ENCODE measurements around the gene ARHGAP15.

ARHGAP15 gene

GRCh38 chr2:143347901-143348414 lies 218.7 kb downstream of the ARHGAP15 start:
- Histone ChIP-seq H3K9ac (ENCODE audit: low read depth, low read length, poor library complexity) (no peak overlapping the region), H2BK15ac (ENCODE audit: low read length) (no peak overlapping the region), H2BK5ac (ENCODE audit: low read length) (no peak overlapping the region), H2AK5ac (ENCODE audit: low read depth, low read length) (no peak overlapping the region), H4K91ac (ENCODE audit: low read depth, low read length, poor library complexity) (no peak overlapping the region), H3K4me2 (ENCODE audit: insufficient read depth, low read length, poor library complexity, severe bottlenecking) (no peak overlapping the region), H3K27me3 (ENCODE audit: control insufficient read depth in 3 of 3, insufficient read depth in 3 of 3, low read depth in 1 of 3, low read length in 3 of 3) (no peaks in the 10 kb centered on the region), H2BK120ac (ENCODE audit: low read depth, low read length) (no peak overlapping the region), H3K36me3 (replicated peaks in 1 of 2; ENCODE audit: control insufficient read depth in 2 of 2, insufficient read depth in 2 of 2, low read length in 2 of 2) (no peaks in the 10 kb centered on the region), H3K9me3 (replicated peaks in 1 of 2; ENCODE audit: control insufficient read depth in 2 of 2, insufficient read depth in 1 of 2, low read depth in 1 of 2, low read length in 2 of 2) (no peaks in the 10 kb centered on the region), H3K4ac (ENCODE audit: low read length) (no peak overlapping the region), H2BK12ac (ENCODE audit: low read length) (no peak overlapping the region), H3K4me3 (ENCODE audit: low read length in 2 of 2) (no peak overlapping the region), H4K8ac (ENCODE audit: low read depth, low read length) (no peak overlapping the region), H3K14ac (ENCODE audit: low read length) (no peak overlapping the region), H3K18ac (ENCODE audit: low read length) (no peak overlapping the region), H3K27ac (replicated peaks; ENCODE audit: low read length) (no peak overlapping the region), H3K79me1 (ENCODE audit: low read depth, low read length) (no peaks in the 10 kb centered on the region), H3K4me1 (ENCODE audit: control insufficient read depth in 2 of 2, insufficient read depth in 1 of 2, low read depth in 1 of 2, low read length in 2 of 2) (no peaks in the 10 kb centered on the region), H2AFZ (ENCODE audit: low read length) (no peak overlapping the region), H3K23ac (ENCODE audit: low read depth, low read length, poor library complexity) (no peak overlapping the region)
- DNase-seq (ENCODE audit: low spot score): no peak
- WGBS, 2 donors (ENCODE audit: extremely low coverage in 2 of 2, insufficient read length in 2 of 2, insufficient replicate concordance in 1 of 2): no CpG with 5 or more reads among the region's 4 CpGs

- Histone ChIP-seq H4K8ac (ENCODE audit: low read depth, low read length) (no peak overlapping the region), H2BK15ac (ENCODE audit: low read length) (no peak overlapping the region), H3K18ac (ENCODE audit: low read length) (no peak overlapping the region), H3K27ac (replicated peaks; ENCODE audit: low read length) (no peak overlapping the region), H3K4me3 (ENCODE audit: low read length in 2 of 2) (no peak overlapping the region), H3K79me1 (ENCODE audit: low read depth, low read length) (no peaks in the 10 kb centered on the region), H3K4me2 (ENCODE audit: insufficient read depth, low read length, poor library complexity, severe bottlenecking) (no peak overlapping the region), H3K4ac (ENCODE audit: low read length) (no peak overlapping the region), H3K23ac (ENCODE audit: low read depth, low read length, poor library complexity) (no peak overlapping the region), H2BK120ac (ENCODE audit: low read depth, low read length) (no peak overlapping the region), H4K91ac (ENCODE audit: low read depth, low read length, poor library complexity) (no peak overlapping the region), H2AK5ac (ENCODE audit: low read depth, low read length) (no peak overlapping the region), H3K27me3 (ENCODE audit: control insufficient read depth in 3 of 3, insufficient read depth in 3 of 3, low read depth in 1 of 3, low read length in 3 of 3) (no peaks in the 10 kb centered on the region), H3K36me3 (replicated peaks in 1 of 2; ENCODE audit: control insufficient read depth in 2 of 2, insufficient read depth in 2 of 2, low read length in 2 of 2) (no peaks in the 10 kb centered on the region), H3K14ac (ENCODE audit: low read length) (no peak overlapping the region), H3K9ac (ENCODE audit: low read depth, low read length, poor library complexity) (no peak overlapping the region), H3K9me3 (replicated peaks in 1 of 2; ENCODE audit: control insufficient read depth in 2 of 2, insufficient read depth in 1 of 2, low read depth in 1 of 2, low read length in 2 of 2) (no peaks in the 10 kb centered on the region), H2AFZ (ENCODE audit: low read length) (peak overlapping the region; percentile 43), H2BK5ac (ENCODE audit: low read length) (no peak overlapping the region), H2BK12ac (ENCODE audit: low read length) (no peak overlapping the region), H3K4me1 (ENCODE audit: control insufficient read depth in 2 of 2, insufficient read depth in 1 of 2, low read depth in 1 of 2, low read length in 2 of 2) (no peaks in the 10 kb centered on the region)
- WGBS, 2 donors (ENCODE audit: extremely low coverage in 2 of 2, insufficient read length in 2 of 2, insufficient replicate concordance in 1 of 2): no CpG with 5 or more reads among the region's 13 CpGs
- no peak for DNase-seq (ENCODE audit: low spot score)
Observed at GRCh38 chr2:143354050-143354750, 225.0 kb downstream of the ARHGAP15 start.

- no peak overlapping the region for H4K8ac ChIP-seq (ENCODE audit: low read depth, low read length)
- H3K4me1 ChIP-seq (ENCODE audit: control insufficient read depth in 2 of 2, insufficient read depth in 1 of 2, low read depth in 1 of 2, low read length in 2 of 2): no peaks in the 10 kb centered on the region
- no peak overlapping the region for H2BK120ac ChIP-seq (ENCODE audit: low read depth, low read length)
- H2BK12ac ChIP-seq (ENCODE audit: low read length): no peak overlapping the region
- no peak overlapping the region for H3K4me2 ChIP-seq (ENCODE audit: insufficient read depth, low read length, poor library complexity, severe bottlenecking)
- no peak overlapping the region for H3K18ac ChIP-seq (ENCODE audit: low read length)
- no peak overlapping the region for H4K91ac ChIP-seq (ENCODE audit: low read depth, low read length, poor library complexity)
- H2BK15ac ChIP-seq (ENCODE audit: low read length): no peak overlapping the region
- no peak for DNase-seq (ENCODE audit: low spot score)
- no peaks in the 10 kb centered on the region for H3K9me3 ChIP-seq (replicated peaks in 1 of 2; ENCODE audit: control insufficient read depth in 2 of 2, insufficient read depth in 1 of 2, low read depth in 1 of 2, low read length in 2 of 2)
- no peak overlapping the region for H2BK5ac ChIP-seq (ENCODE audit: low read length)
- no CpG with 5 or more reads among the region's 6 CpGs for WGBS, 2 donors (ENCODE audit: extremely low coverage in 2 of 2, insufficient read length in 2 of 2, insufficient replicate concordance in 1 of 2)
- H2AFZ ChIP-seq (ENCODE audit: low read length): no peak overlapping the region
- no peaks in the 10 kb centered on the region for H3K79me1 ChIP-seq (ENCODE audit: low read depth, low read length)
- H3K23ac ChIP-seq (ENCODE audit: low read depth, low read length, poor library complexity): no peak overlapping the region
- no peak overlapping the region for H3K4me3 ChIP-seq (ENCODE audit: low read length in 2 of 2)
- no peaks in the 10 kb centered on the region for H3K27me3 ChIP-seq (ENCODE audit: control insufficient read depth in 3 of 3, insufficient read depth in 3 of 3, low read depth in 1 of 3, low read length in 3 of 3)
- H3K27ac ChIP-seq (replicated peaks; ENCODE audit: low read length): no peak overlapping the region
- no peak overlapping the region for H2AK5ac ChIP-seq (ENCODE audit: low read depth, low read length)
- no peak overlapping the region for H3K9ac ChIP-seq (ENCODE audit: low read depth, low read length, poor library complexity)
- H3K36me3 ChIP-seq (replicated peaks in 1 of 2; ENCODE audit: control insufficient read depth in 2 of 2, insufficient read depth in 2 of 2, low read length in 2 of 2): no peaks in the 10 kb centered on the region
- H3K4ac ChIP-seq (ENCODE audit: low read length): no peak overlapping the region
- no peak overlapping the region for H3K14ac ChIP-seq (ENCODE audit: low read length)
Observed at GRCh38 chr2:143355870-143356269, 226.7 kb downstream of the ARHGAP15 start.

- no CpG with 5 or more reads among the region's 3 CpGs for WGBS, 2 donors (ENCODE audit: extremely low coverage in 2 of 2, insufficient read length in 2 of 2, insufficient replicate concordance in 1 of 2)
- Histone ChIP-seq H3K4me3 (ENCODE audit: low read length in 2 of 2) (no peak overlapping the region), H2BK5ac (ENCODE audit: low read length) (no peak overlapping the region), H4K8ac (ENCODE audit: low read depth, low read length) (no peak overlapping the region), H3K4ac (ENCODE audit: low read length) (no peak overlapping the region), H3K18ac (ENCODE audit: low read length) (no peak overlapping the region), H3K14ac (ENCODE audit: low read length) (no peak overlapping the region), H4K91ac (ENCODE audit: low read depth, low read length, poor library complexity) (no peak overlapping the region), H3K23ac (ENCODE audit: low read depth, low read length, poor library complexity) (no peak overlapping the region), H2AFZ (ENCODE audit: low read length) (no peak overlapping the region), H3K27ac (replicated peaks; ENCODE audit: low read length) (no peak overlapping the region), H3K9me3 (replicated peaks in 1 of 2; ENCODE audit: control insufficient read depth in 2 of 2, insufficient read depth in 1 of 2, low read depth in 1 of 2, low read length in 2 of 2) (no peaks in the 10 kb centered on the region), H2AK5ac (ENCODE audit: low read depth, low read length) (no peak overlapping the region), H2BK12ac (ENCODE audit: low read length) (no peak overlapping the region), H2BK15ac (ENCODE audit: low read length) (no peak overlapping the region), H3K4me1 (ENCODE audit: control insufficient read depth in 2 of 2, insufficient read depth in 1 of 2, low read depth in 1 of 2, low read length in 2 of 2) (no peaks in the 10 kb centered on the region), H3K9ac (ENCODE audit: low read depth, low read length, poor library complexity) (no peak overlapping the region), H3K79me1 (ENCODE audit: low read depth, low read length) (no peaks in the 10 kb centered on the region), H3K27me3 (ENCODE audit: control insufficient read depth in 3 of 3, insufficient read depth in 3 of 3, low read depth in 1 of 3, low read length in 3 of 3) (no peaks in the 10 kb centered on the region), H3K4me2 (ENCODE audit: insufficient read depth, low read length, poor library complexity, severe bottlenecking) (no peak overlapping the region), H3K36me3 (replicated peaks in 1 of 2; ENCODE audit: control insufficient read depth in 2 of 2, insufficient read depth in 2 of 2, low read length in 2 of 2) (no peaks in the 10 kb centered on the region), H2BK120ac (ENCODE audit: low read depth, low read length) (no peak overlapping the region)
- no peak for DNase-seq (ENCODE audit: low spot score)
Observed at GRCh38 chr2:143356336-143356735, 227.1 kb downstream of the ARHGAP15 start.
